ENCODE data around the gene CACNB1. TPM values are rescaled to one million over a fixed set of nuclear protein-coding genes. Genes with fewer than 3 reads are reported as not detected.
A peak's percentile ranks its signal among the peaks of the same experiment; 100 is the strongest.

CACNB1 gene
- total RNA-seq, 1 donor, result 7.8 TPM

- no peak for TF ChIP-seq CTCF (IDR thresholded peaks at IDR 0.05; ENCODE audit: insufficient read depth, low read depth, low read length)
- no peak overlapping the region for H3K4me3 ChIP-seq (ENCODE audit: low read depth, low read length)
- DNase-seq (ENCODE audit: low read depth), result no peak
Measured at GRCh38 chr17:39141294-39141693, 56.2 kb downstream of the CACNB1 start.

GRCh38 chr17:39139561-39139960, 57.9 kb downstream of the CACNB1 start:
- TF ChIP-seq CTCF (IDR thresholded peaks at IDR 0.05; ENCODE audit: insufficient read depth, low read depth, low read length), result no peak
- DNase-seq (ENCODE audit: low read depth), result no peak
- H3K4me3 ChIP-seq (ENCODE audit: low read depth, low read length), result no peak overlapping the region

- DNase-seq (ENCODE audit: low read depth), result peak; percentile 83
- H3K4me3 ChIP-seq (ENCODE audit: low read depth, low read length), result no peak overlapping the region
- no peak for TF ChIP-seq CTCF (IDR thresholded peaks at IDR 0.05; ENCODE audit: insufficient read depth, low read depth, low read length)
Measured at GRCh38 chr17:39139161-39139511, 58.3 kb downstream of the CACNB1 start.

- no peak for DNase-seq (ENCODE audit: low read depth)
- H3K4me3 ChIP-seq (ENCODE audit: low read depth, low read length), result no peak overlapping the region
- TF ChIP-seq CTCF (IDR thresholded peaks at IDR 0.05; ENCODE audit: insufficient read depth, low read depth, low read length), result no peak
Measured at GRCh38 chr17:39138431-39139160, 58.9 kb downstream of the CACNB1 start.

GRCh38 chr17:39134878-39135277, 62.6 kb downstream of the CACNB1 start:
- no peak for TF ChIP-seq CTCF (IDR thresholded peaks at IDR 0.05; ENCODE audit: insufficient read depth, low read depth, low read length)
- no peak overlapping the region for H3K4me3 ChIP-seq (ENCODE audit: low read depth, low read length)
- no peak for DNase-seq (ENCODE audit: low read depth)

GRCh38 chr17:39132192-39132610, 65.3 kb downstream of the CACNB1 start:
- no peak for TF ChIP-seq CTCF (IDR thresholded peaks at IDR 0.05; ENCODE audit: insufficient read depth, low read depth, low read length)
- H3K4me3 ChIP-seq (ENCODE audit: low read depth, low read length), result no peak overlapping the region
- peak; percentile 73 for DNase-seq (ENCODE audit: low read depth)

GRCh38 chr17:39131616-39132015, 65.9 kb downstream of the CACNB1 start:
- no peak overlapping the region for H3K4me3 ChIP-seq (ENCODE audit: low read depth, low read length)
- DNase-seq (ENCODE audit: low read depth), result no peak
- TF ChIP-seq CTCF (IDR thresholded peaks at IDR 0.05; ENCODE audit: insufficient read depth, low read depth, low read length), result no peak
